ENCODE data around the gene NDRG3.

The NDRG3 gene

GRCh38 chr20:36745927-36746659 lies at the start of gene NDRG3:
Gene NDRG3 (minus strand): TSS chr20:36746090. CDS start chr20:36721735, 24,355 bp downstream.
- peak; percentile 100 for DNase-seq (ENCODE audit: insufficient read length, low spot score)
- FAIRE-seq, result peak; percentile 86

- no peak for DNase-seq (ENCODE audit: insufficient read length, low spot score)
- FAIRE-seq, result no peak
Measured at GRCh38 chr20:36794116-36794474, 48.2 kb upstream of the NDRG3 start.

- FAIRE-seq, result peak; percentile 33
- DNase-seq (ENCODE audit: insufficient read length, low spot score), result no peak
Measured at GRCh38 chr20:36793294-36794115, 47.6 kb upstream of the NDRG3 start.

GRCh38 chr20:36792422-36792821 lies 46.5 kb upstream of the NDRG3 start:
- DNase-seq (ENCODE audit: insufficient read length, low spot score) (peak; percentile 92), FAIRE-seq (peak; percentile 86)

GRCh38 chr20:36791862-36792261 lies 46.0 kb upstream of the NDRG3 start:
- FAIRE-seq (no peak), DNase-seq (ENCODE audit: insufficient read length, low spot score) (no peak)

- FAIRE-seq (no peak), DNase-seq (ENCODE audit: insufficient read length, low spot score) (no peak)
Measured at GRCh38 chr20:36786663-36787062, 40.8 kb upstream of the NDRG3 start.

GRCh38 chr20:36786246-36786645 lies 40.4 kb upstream of the NDRG3 start:
- FAIRE-seq, result peak; percentile 90
- no peak for DNase-seq (ENCODE audit: insufficient read length, low spot score)

- no peak for FAIRE-seq
- no peak for DNase-seq (ENCODE audit: insufficient read length, low spot score)
Measured at GRCh38 chr20:36785308-36785707, 39.4 kb upstream of the NDRG3 start.

GRCh38 chr20:36784900-36785299 lies 39.0 kb upstream of the NDRG3 start:
- FAIRE-seq, result no peak
- no peak for DNase-seq (ENCODE audit: insufficient read length, low spot score)

GRCh38 chr20:36784116-36784515 lies 38.2 kb upstream of the NDRG3 start:
- no peak for DNase-seq (ENCODE audit: insufficient read length, low spot score)
- no peak for FAIRE-seq

- FAIRE-seq, result no peak
- DNase-seq (ENCODE audit: insufficient read length, low spot score), result no peak
Measured at GRCh38 chr20:36779656-36780025, 33.8 kb upstream of the NDRG3 start.

GRCh38 chr20:36778831-36779655 lies 33.2 kb upstream of the NDRG3 start:
- FAIRE-seq, result peak; percentile 26

GRCh38 chr20:36777576-36777975 lies 31.7 kb upstream of the NDRG3 start:
- FAIRE-seq (no peak), DNase-seq (ENCODE audit: insufficient read length, low spot score) (no peak)

More at GRCh38 chr20:36778831-36779655, 33.2 kb upstream of the NDRG3 start:
- DNase-seq (ENCODE audit: insufficient read length, low spot score), result no peak

- DNase-seq (ENCODE audit: insufficient read length, low spot score) (no peak), FAIRE-seq (no peak)
Measured at GRCh38 chr20:36777167-36777566, 31.3 kb upstream of the NDRG3 start.

- DNase-seq (ENCODE audit: insufficient read length, low spot score) (no peak), FAIRE-seq (no peak)
Measured at GRCh38 chr20:36775826-36776225, 29.9 kb upstream of the NDRG3 start.

- DNase-seq (ENCODE audit: insufficient read length, low spot score) (no peak), FAIRE-seq (peak; percentile 36)
Measured at GRCh38 chr20:36775196-36775595, 29.3 kb upstream of the NDRG3 start.

GRCh38 chr20:36773597-36774390 lies 27.9 kb upstream of the NDRG3 start, which contains the start of gene DSN1:
Gene DSN1 (minus strand): TSS chr20:36773763. CDS start chr20:36771458, 2,305 bp downstream.
- DNase-seq (ENCODE audit: insufficient read length, low spot score), result peak; percentile 100

GRCh38 chr20:36773107-36773596 lies 27.3 kb upstream of the NDRG3 start:
- DNase-seq (ENCODE audit: insufficient read length, low spot score), result no peak

More at GRCh38 chr20:36773597-36774390, 27.9 kb upstream of the NDRG3 start, which contains the start of gene DSN1:
- FAIRE-seq, result peak; percentile 100

GRCh38 chr20:36770680-36771079 lies 24.8 kb upstream of the NDRG3 start:
- no peak for DNase-seq (ENCODE audit: insufficient read length, low spot score)
- FAIRE-seq, result no peak

More at GRCh38 chr20:36773107-36773596, 27.3 kb upstream of the NDRG3 start:
- FAIRE-seq, result no peak

Measured in HTR-8/SVneo (cell line).